SK-N-SH (cell line): ENCODE results near the gene LIN28B. TPM values are rescaled to one million over a fixed set of nuclear protein-coding genes. Genes with fewer than 3 reads are reported as not detected.
"Not testable (repeated sequence)": the region's sequence is repeated elsewhere in the genome, so short reads cannot be mapped to it uniquely, and the experiment has no call there.

Experiments
- CTCF ChIA-PET: fragments of 300-600, 350-600 bp; formaldehyde crosslinking; extraction: SDS; loops from one replicate; lab custom pipeline; 2021; lab: Yijun Ruan, JAX
- POLR2A ChIA-PET: fragments of 350-600 bp; sonication (Branson Sonifier 250); formaldehyde crosslinking; extraction: SDS; loops from one replicate; lab custom pipeline; 2020; ENCODE audit warnings: antibody characterized with exemption, inconsistent platforms; lab: Yijun Ruan, JAX
- DNase-seq: peaks from one replicate; pipeline ENCODE4 v3.0.0; 2012
- H2AFZ ChIP-seq: fragments of 200-600 bp; sonication (generic); 2 replicates; pipeline ENCODE4 v1.8.1; 2016; ENCODE audit warnings: antibody characterized with exemption, mild to moderate bottlenecking, low read depth
- H3F3A ChIP-seq: fragments of 200-600 bp; sonication (generic); replicated peaks from 2 replicates; pipeline ENCODE3; 2016; ENCODE audit warnings: antibody characterized with exemption, mild to moderate bottlenecking; ENCODE audit not compliant: insufficient read depth
- H3K27ac ChIP-seq, 2 experiments: fragments of 200-500 bp in 1 of 2; fragments of 200-600 bp in 1 of 2; sonication (Bioruptor generic) in 1 of 2; sonication (generic), shearing (Covaris generic) in 1 of 2; 2 replicates each; pipeline versions ENCODE4 v1.5.1 to v1.6.1; 2014 to 2016; ENCODE audit warnings: low read depth in 2 of 2, inconsistent platforms in 1 of 2, low read length in 1 of 2, mild to moderate bottlenecking in 1 of 2, mixed read lengths in 1 of 2
- H3K27me3 ChIP-seq: fragments of 200-600 bp; sonication (generic), shearing (Covaris generic); 2 replicates; pipeline ENCODE4 v1.6.1; 2016; ENCODE audit warnings: mixed run types; ENCODE audit not compliant: insufficient read depth
- H3K36me3 ChIP-seq, 2 experiments: fragments of 200-500 bp in 1 of 2; fragments of 200-600 bp in 1 of 2; sonication (Bioruptor generic) in 1 of 2; sonication (generic) in 1 of 2; replicated peaks in 1 of 2; 2 replicates each; pipeline versions ENCODE3 to v1.5.1; 2014 to 2016; ENCODE audit warnings: low read length in 1 of 2, mild to moderate bottlenecking in 1 of 2; ENCODE audit not compliant: insufficient read depth in 2 of 2, control insufficient read depth in 1 of 2
- H3K4me1 ChIP-seq, 2 experiments: fragments of 200-500 bp in 1 of 2; fragments of 200-600 bp in 1 of 2; sonication (Bioruptor generic) in 1 of 2; sonication (generic), shearing (Covaris generic) in 1 of 2; 2 replicates each; pipeline versions ENCODE4 v1.5.1 to v1.6.1; 2014 to 2016; ENCODE audit warnings: low read depth in 1 of 2, low read length in 1 of 2, mixed run types in 1 of 2; ENCODE audit not compliant: insufficient read depth in 2 of 2, control insufficient read depth in 1 of 2
- H3K4me2 ChIP-seq: fragments of 200-600 bp; sonication (generic), shearing (Covaris generic); 2 replicates; pipeline ENCODE4 v1.6.1; 2017; ENCODE audit warnings: mixed run types
- H3K4me3 ChIP-seq, 2 experiments: fragments of 200-500 bp in 1 of 2; fragments of 200-600 bp in 1 of 2; sonication (Bioruptor generic) in 1 of 2; sonication (generic), shearing (Covaris generic) in 1 of 2; 2 replicates each; pipeline versions ENCODE4 v1.5.1 to v1.8.1; 2014 to 2016; ENCODE audit warnings: low read depth in 2 of 2, inconsistent platforms in 1 of 2, low read length in 1 of 2, mild to moderate bottlenecking in 1 of 2, mixed read lengths in 1 of 2, moderate library complexity in 1 of 2
- H3K79me2 ChIP-seq: fragments of 200-600 bp; sonication (generic); 2 replicates; pipeline ENCODE4 v1.8.1; 2017; ENCODE audit warnings: mild to moderate bottlenecking; ENCODE audit not compliant: insufficient read depth
- H3K9ac ChIP-seq: fragments of 200-600 bp; sonication (generic); 2 replicates; pipeline ENCODE4 v1.6.1; 2017; ENCODE audit warnings: mixed run types
- H3K9me2 ChIP-seq: fragments of 200-600 bp; sonication (generic); 2 replicates; pipeline ENCODE4 v1.6.1; 2017; ENCODE audit warnings: mixed run types
- H3K9me3 ChIP-seq: fragments of 200-600 bp; sonication (generic); 2 replicates; pipeline ENCODE4 v1.6.1; 2017; ENCODE audit warnings: mixed run types, mild to moderate bottlenecking, moderate library complexity
- H4K20me1 ChIP-seq: fragments of 200-600 bp; sonication (generic); 2 replicates; pipeline ENCODE4 v1.6.1; 2017; ENCODE audit warnings: mild to moderate bottlenecking, mixed run types; ENCODE audit not compliant: insufficient read depth
- FOXM1 ChIP-seq: IDR thresholded peaks from 2 replicates; pipeline ENCODE4 v1.4.0; 2012; ENCODE audit warnings: low read depth, mild to moderate bottlenecking
- GATA2 ChIP-seq: sonication (generic); formaldehyde crosslinking; IDR thresholded peaks from 2 replicates; pipeline ENCODE4 v1.5.0; 2020; ENCODE audit warnings: mild to moderate bottlenecking, missing genetic modification reagents
- JUND ChIP-seq: IDR thresholded peaks from 2 replicates; pipeline ENCODE4 v1.4.0; 2012
- MAX ChIP-seq: IDR thresholded peaks from 2 replicates; pipeline ENCODE4 v1.4.0; 2012; ENCODE audit warnings: low read depth
- MEF2A ChIP-seq: IDR thresholded peaks from 2 replicates; pipeline ENCODE4 v1.4.0; 2012; ENCODE audit warnings: low read depth, borderline replicate concordance
- NRF1 ChIP-seq: IDR thresholded peaks from 2 replicates; pipeline ENCODE4 v1.6.1; 2012; ENCODE audit warnings: low read depth, mild to moderate bottlenecking, low read length
- PBX3 ChIP-seq: IDR thresholded peaks from 2 replicates; pipeline ENCODE4; 2012
- POLR2AphosphoS5 ChIP-seq: IDR thresholded peaks from 2 replicates; pipeline ENCODE4 v1.6.1; 2012; ENCODE audit warnings: low read depth, low read length
- RCOR1 ChIP-seq: fragments of 150-350 bp; IDR thresholded peaks from 2 replicates; pipeline ENCODE4 v1.6.1; 2017; ENCODE audit warnings: antibody characterized with exemption, low read length
- RXRA ChIP-seq: IDR thresholded peaks from 2 replicates; pipeline ENCODE4 v1.4.0; 2012; ENCODE audit warnings: low read depth, mild to moderate bottlenecking, borderline replicate concordance
- SMC3 ChIP-seq: IDR thresholded peaks from 2 replicates; pipeline ENCODE4 v1.6.1; 2012; ENCODE audit warnings: low read depth, low read length, improper control_type of control experiment
- TAF1 ChIP-seq: IDR thresholded peaks from 2 replicates; pipeline ENCODE4 v1.6.1; 2012; ENCODE audit warnings: low read depth, mild to moderate bottlenecking, low read length, moderate library complexity, borderline replicate concordance
- TCF12 ChIP-seq: IDR thresholded peaks from 2 replicates; pipeline ENCODE4 v1.4.0; 2012
- YY1 ChIP-seq: IDR thresholded peaks from 2 replicates; pipeline ENCODE4 v1.4.0; 2012; ENCODE audit warnings: low read depth, mild to moderate bottlenecking
- WGBS: methylation state at CpG from one replicate; pipeline ENCODE4 v1.1.6; 2017; ENCODE audit warnings: low lambda C conversion rate; 5-methylcytosine and 5-hydroxymethylcytosine counted together
- polyA plus RNA-seq, 3 experiments: library from polyadenylated mRNA; depleted of rRNA; stranded (reverse); fragments of >200 nt; gene quantifications; 2 replicates each; pipeline ENCODE4 v1.2.3, GENCODE V29; 2012

Gene LIN28B
- polyA plus RNA-seq, 1 of the 3 experiments (the other 2 are of a cell fraction): 0.67 TPM

DNA sequence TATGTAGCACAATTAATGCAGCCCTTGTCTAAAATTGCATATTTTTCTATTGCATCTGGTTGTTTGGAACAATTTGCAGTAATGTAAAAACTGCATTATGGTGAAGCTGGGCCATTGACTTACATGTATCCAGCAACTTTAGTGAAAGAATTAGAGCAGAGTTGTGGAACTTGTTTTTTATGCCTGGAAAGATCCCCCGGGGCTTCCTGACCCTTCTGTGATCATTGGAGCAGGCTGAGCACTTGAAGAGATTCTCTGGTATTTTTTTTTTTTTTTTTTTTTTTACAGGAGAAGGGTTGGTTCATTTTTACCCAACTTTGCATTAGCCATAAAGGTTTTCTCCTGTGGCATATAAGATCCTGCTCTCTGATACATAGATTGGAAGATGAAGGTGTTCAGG is 45.0 kb downstream of the LIN28B start (continued):
- no peak for TF ChIP-seq MEF2A
- no peak for TF ChIP-seq POLR2AphosphoS5

DNA sequence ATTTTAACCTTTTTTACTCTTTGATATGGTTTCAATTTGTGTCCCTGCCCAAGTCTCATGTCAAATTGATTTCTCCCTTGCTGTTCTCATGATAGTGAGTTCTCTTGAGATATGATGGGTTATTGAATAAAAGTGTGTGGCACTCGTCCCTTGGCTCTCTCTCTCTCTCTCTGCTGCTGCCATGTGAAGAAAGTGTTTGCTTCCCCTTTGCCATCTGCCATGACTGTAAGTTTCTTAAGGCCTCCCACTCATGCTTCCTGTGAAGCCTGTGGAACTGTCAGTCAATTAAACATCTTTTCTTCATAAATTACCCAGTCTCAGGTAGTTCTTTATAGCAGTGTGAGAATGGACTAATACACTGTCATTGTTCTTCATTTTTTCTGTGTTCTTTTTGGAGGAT is 48.5 kb downstream of the LIN28B start:
- no peaks in the 10 kb centered on the region for H3K27me3 ChIP-seq

GRCh38 chr6:105013459-105013858 is 56.6 kb downstream of the LIN28B start:
- H4K20me1 ChIP-seq, H3K79me2 ChIP-seq, DNase-seq, H2AFZ ChIP-seq, H3K9me3 ChIP-seq, H3K4me2 ChIP-seq, H3K27me3 ChIP-seq, H3K27ac ChIP-seq, H3K4me3 ChIP-seq, H3K4me1 ChIP-seq, H3K9ac ChIP-seq, H3K36me3 ChIP-seq, H3K9me2 ChIP-seq, H3F3A ChIP-seq, POLR2A ChIA-PET: not testable (repeated sequence)
- 95% methylated on average over 4 of the region's 4 CpGs for WGBS
- CTCF ChIA-PET: interaction anchor here (1.4 kb wide), 1 partner anchor 64 kb away, joined by 3 read pairs; no protein-coding TSS in a partner anchor

More for the DNA sequence above, 48.5 kb downstream of the LIN28B start:
- H3F3A ChIP-seq: no peaks in the 10 kb centered on the region
- H3K79me2 ChIP-seq: no peaks in the 10 kb centered on the region
- no peaks in the 10 kb centered on the region; a peak in 1 of 4 replicates for H3K4me1 ChIP-seq
- ChIA-PET POLR2A (no interaction called here), CTCF (interaction anchor here (0.5 to 3.2 kb wide), 3 partner anchors 37 to 187 kb away, joined by 3 to 17 read pairs (median 3); no protein-coding TSS in a partner anchor)
- TF ChIP-seq SMC3: no peak
- TF ChIP-seq GATA2 (CRISPR knock-in tag): no peak
- TF ChIP-seq NRF1: no peak
- no peak for TF ChIP-seq MAX
- TF ChIP-seq TAF1: no peak
- TF ChIP-seq FOXM1: no peak
- TF ChIP-seq RXRA: no peak
- TF ChIP-seq RCOR1: no peak
- no peak for TF ChIP-seq TCF12
- no peak for TF ChIP-seq PBX3
- TF ChIP-seq YY1: no peak
- TF ChIP-seq MEF2A: no peak
- no peak for TF ChIP-seq JUND
- H3K9me3 ChIP-seq: no peaks in the 10 kb centered on the region
- no peak overlapping the region for H2AFZ ChIP-seq
- no peak overlapping the region for H3K4me2 ChIP-seq
- H3K27ac ChIP-seq: no peak overlapping the region
- no peaks in the 10 kb centered on the region for H3K9me2 ChIP-seq
- DNase-seq: no peak
- no peaks in the 10 kb centered on the region for H4K20me1 ChIP-seq
- no peaks in the 10 kb centered on the region for H3K36me3 ChIP-seq
- no peak overlapping the region for H3K4me3 ChIP-seq
- no peak overlapping the region for H3K9ac ChIP-seq
- WGBS: 81% methylated on average over 1 of the region's 1 CpG
